WTC11 (cell line): Measurements from ENCODE around the gene LDB2. TPM values are rescaled to one million over a fixed set of nuclear protein-coding genes. Genes with fewer than 3 reads are reported as not detected.

Experiments used
- ATAC-seq: fragments of 200-7000 bp; cut with Tn5 transposase; 2 replicates; pipeline ENCODE4 v1.10.0; 2021; ENCODE audit warnings: mild to moderate bottlenecking, moderate library complexity
- CTCF ChIA-PET: fragments of 300-600 bp; sonication (Branson Sonifier 250); formaldehyde crosslinking; loops from one replicate; lab custom pipeline; 2021; ENCODE audit warnings: antibody characterized with exemption; lab: Charles Lee
- POLR2A ChIA-PET: fragments of 350-600 bp; sonication (Branson Sonifier 250); formaldehyde crosslinking; loops from one replicate; lab custom pipeline; 2021; ENCODE audit warnings: antibody characterized with exemption; lab: Charles Lee
- DNase-seq: peaks from one replicate; pipeline ENCODE4 v3.0.0; 2021; ENCODE audit warnings: low spot score
- H3K27ac Mint-ChIP-seq: 2 replicates; pipeline ENCODE4 v1.8.0; 2021; ENCODE audit warnings: mixed read lengths
- H3K27me3 Mint-ChIP-seq: 2 replicates; pipeline ENCODE4 v1.8.0; 2021; ENCODE audit warnings: low read depth, mild to moderate bottlenecking, moderate library complexity, mixed read lengths
- H3K36me3 Mint-ChIP-seq: 2 replicates; pipeline ENCODE4 v1.8.0; 2021; ENCODE audit warnings: mixed read lengths
- H3K4me1 Mint-ChIP-seq: 2 replicates; pipeline ENCODE4 v1.8.0; 2022; ENCODE audit warnings: mixed read lengths
- H3K4me3 Mint-ChIP-seq: 2 replicates; pipeline ENCODE4 v1.8.0; 2021; ENCODE audit warnings: mild to moderate bottlenecking, moderate library complexity, mixed read lengths
- H3K9me3 Mint-ChIP-seq: 2 replicates; pipeline ENCODE4 v1.8.0; 2021; ENCODE audit warnings: mixed read lengths
- ERG ChIP-seq: fragments of 250-450 bp; sonication (Bioruptor Pico); IDR thresholded peaks from 2 replicates; pipeline ENCODE4 v1.8.0; 2021; ENCODE audit warnings: mild to moderate bottlenecking
- ESRRA ChIP-seq: sonication (generic); formaldehyde crosslinking; IDR thresholded peaks from 2 replicates; pipeline ENCODE4 v1.8.1; 2022; ENCODE audit warnings: mild to moderate bottlenecking, missing genetic modification reagents, borderline replicate concordance
- FOXJ3 ChIP-seq: sonication (generic); formaldehyde crosslinking; IDR thresholded peaks from 2 replicates; pipeline ENCODE4 v1.9.0; 2021; ENCODE audit warnings: missing genetic modification reagents, mild to moderate bottlenecking, borderline replicate concordance
- HMGA2 ChIP-seq: fragments of 250-450 bp; sonication (Bioruptor Pico); IDR thresholded peaks from 2 replicates; pipeline ENCODE4 v1.4.0; 2021; ENCODE audit warnings: mild to moderate bottlenecking, moderate library complexity
- NR3C1 ChIP-seq: sonication (generic); formaldehyde crosslinking; conservative IDR thresholded peaks from 2 replicates; pipeline ENCODE4 v1.8.1; 2023; ENCODE audit warnings: low read depth, mild to moderate bottlenecking, missing genetic modification reagents
- RELA ChIP-seq: sonication (generic); formaldehyde crosslinking; IDR thresholded peaks from 2 replicates; pipeline ENCODE4 v1.8.1; 2022; ENCODE audit warnings: missing genetic modification reagents, mild to moderate bottlenecking, borderline replicate concordance
- RORB ChIP-seq: fragments of 250-450 bp; sonication (Bioruptor Pico); IDR thresholded peaks from 2 replicates; pipeline ENCODE4 v1.9.0; 2021; ENCODE audit warnings: mild to moderate bottlenecking
- SOX15 ChIP-seq: fragments of 250-450 bp; sonication (Bioruptor Pico); IDR thresholded peaks from 2 replicates; pipeline ENCODE4 v1.9.0; 2021; ENCODE audit warnings: mild to moderate bottlenecking
- ZNF219 ChIP-seq: sonication (generic); formaldehyde crosslinking; IDR thresholded peaks from 2 replicates; pipeline ENCODE4 v1.8.0; 2023; ENCODE audit warnings: missing genetic modification reagents, mild to moderate bottlenecking, borderline replicate concordance
- ZNF232 ChIP-seq: sonication (generic); formaldehyde crosslinking; IDR thresholded peaks from 2 replicates; pipeline ENCODE4 v1.8.0; 2022; ENCODE audit warnings: mild to moderate bottlenecking, missing genetic modification reagents
- ZNF425 ChIP-seq: fragments of 250-450 bp; sonication (Bioruptor Pico); conservative IDR thresholded peaks from 2 replicates; pipeline ENCODE4 v1.9.0; 2021; ENCODE audit warnings: mild to moderate bottlenecking
- ZNF532 ChIP-seq: fragments of 250-450 bp; sonication (Bioruptor Pico); IDR thresholded peaks from 2 replicates; pipeline ENCODE4 v1.9.0; 2021; ENCODE audit warnings: mild to moderate bottlenecking, borderline replicate concordance
- total RNA-seq: library from RNA; stranded (reverse); gene quantifications from 3 replicates; pipeline ENCODE4 v1.2.3, GENCODE V29; 2021
- TF ChIP-seq, protein P1 (sequence below): sonication (generic); formaldehyde crosslinking; IDR thresholded peaks from 2 replicates; pipeline ENCODE4 v1.8.1; 2022; ENCODE audit warnings: mild to moderate bottlenecking, missing genetic modification reagents, moderate library complexity, borderline replicate concordance
- TF ChIP-seq, protein P2 (sequence below): sonication (generic); formaldehyde crosslinking; IDR thresholded peaks from 2 replicates; pipeline ENCODE4 v1.8.0; 2022; ENCODE audit warnings: missing genetic modification reagents
- TF ChIP-seq, protein P3 (sequence below): sonication (generic); formaldehyde crosslinking; conservative IDR thresholded peaks from 2 replicates; pipeline ENCODE4 v1.8.1; 2022; ENCODE audit warnings: mild to moderate bottlenecking, missing genetic modification reagents
- TF ChIP-seq, protein P4 (sequence below): fragments of 250-450 bp; sonication (Bioruptor Pico); IDR thresholded peaks from 2 replicates; pipeline ENCODE4 v1.9.0; 2021; ENCODE audit warnings: moderate library complexity, mild to moderate bottlenecking, inconsistent platforms, borderline replicate concordance
- TF ChIP-seq, protein P5 (sequence below): fragments of 250-450 bp; sonication (Bioruptor Pico); IDR thresholded peaks from 2 replicates; pipeline ENCODE4 v1.9.0; 2021; ENCODE audit warnings: mild to moderate bottlenecking

LDB2 gene
- total RNA-seq, 1 experiment from 2014 or later = 62.4 TPM

- Mint-ChIP-seq H3K27ac (no peak overlapping the region), H3K9me3 (0 out of 2 replicates have a peak, but pooled peaks cover 3% of the 10 kb centered on the region), H3K36me3 (no peaks in the 10 kb centered on the region; the same call in 1 of the 2 replicates), H3K4me1 (peaks cover 63% of the 10 kb centered on the region), H3K27me3 (no peaks in the 10 kb centered on the region), H3K4me3 (no peak overlapping the region)
- ATAC-seq = no peak
- no peak for DNase-seq
- ChIA-PET CTCF (no interaction called here), POLR2A (no interaction called here)
- TF ChIP-seq, protein P1, sequence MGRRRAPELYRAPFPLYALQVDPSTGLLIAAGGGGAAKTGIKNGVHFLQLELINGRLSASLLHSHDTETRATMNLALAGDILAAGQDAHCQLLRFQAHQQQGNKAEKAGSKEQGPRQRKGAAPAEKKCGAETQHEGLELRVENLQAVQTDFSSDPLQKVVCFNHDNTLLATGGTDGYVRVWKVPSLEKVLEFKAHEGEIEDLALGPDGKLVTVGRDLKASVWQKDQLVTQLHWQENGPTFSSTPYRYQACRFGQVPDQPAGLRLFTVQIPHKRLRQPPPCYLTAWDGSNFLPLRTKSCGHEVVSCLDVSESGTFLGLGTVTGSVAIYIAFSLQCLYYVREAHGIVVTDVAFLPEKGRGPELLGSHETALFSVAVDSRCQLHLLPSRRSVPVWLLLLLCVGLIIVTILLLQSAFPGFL (CRISPR knock-in tag) = no peak
- no peak for TF ChIP-seq ZNF532 (CRISPR knock-in tag)
- TF ChIP-seq SOX15 (CRISPR knock-in tag) = no peak
- TF ChIP-seq RELA = no peak
- TF ChIP-seq NR3C1 (CRISPR knock-in tag) = no peak
- TF ChIP-seq ZNF219 = no peak
- TF ChIP-seq, protein P2, sequence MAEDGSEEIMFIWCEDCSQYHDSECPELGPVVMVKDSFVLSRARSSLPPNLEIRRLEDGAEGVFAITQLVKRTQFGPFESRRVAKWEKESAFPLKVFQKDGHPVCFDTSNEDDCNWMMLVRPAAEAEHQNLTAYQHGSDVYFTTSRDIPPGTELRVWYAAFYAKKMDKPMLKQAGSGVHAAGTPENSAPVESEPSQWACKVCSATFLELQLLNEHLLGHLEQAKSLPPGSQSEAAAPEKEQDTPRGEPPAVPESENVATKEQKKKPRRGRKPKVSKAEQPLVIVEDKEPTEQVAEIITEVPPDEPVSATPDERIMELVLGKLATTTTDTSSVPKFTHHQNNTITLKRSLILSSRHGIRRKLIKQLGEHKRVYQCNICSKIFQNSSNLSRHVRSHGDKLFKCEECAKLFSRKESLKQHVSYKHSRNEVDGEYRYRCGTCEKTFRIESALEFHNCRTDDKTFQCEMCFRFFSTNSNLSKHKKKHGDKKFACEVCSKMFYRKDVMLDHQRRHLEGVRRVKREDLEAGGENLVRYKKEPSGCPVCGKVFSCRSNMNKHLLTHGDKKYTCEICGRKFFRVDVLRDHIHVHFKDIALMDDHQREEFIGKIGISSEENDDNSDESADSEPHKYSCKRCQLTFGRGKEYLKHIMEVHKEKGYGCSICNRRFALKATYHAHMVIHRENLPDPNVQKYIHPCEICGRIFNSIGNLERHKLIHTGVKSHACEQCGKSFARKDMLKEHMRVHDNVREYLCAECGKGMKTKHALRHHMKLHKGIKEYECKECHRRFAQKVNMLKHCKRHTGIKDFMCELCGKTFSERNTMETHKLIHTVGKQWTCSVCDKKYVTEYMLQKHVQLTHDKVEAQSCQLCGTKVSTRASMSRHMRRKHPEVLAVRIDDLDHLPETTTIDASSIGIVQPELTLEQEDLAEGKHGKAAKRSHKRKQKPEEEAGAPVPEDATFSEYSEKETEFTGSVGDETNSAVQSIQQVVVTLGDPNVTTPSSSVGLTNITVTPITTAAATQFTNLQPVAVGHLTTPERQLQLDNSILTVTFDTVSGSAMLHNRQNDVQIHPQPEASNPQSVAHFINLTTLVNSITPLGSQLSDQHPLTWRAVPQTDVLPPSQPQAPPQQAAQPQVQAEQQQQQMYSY (CRISPR knock-in tag) = no peak
- TF ChIP-seq RORB (CRISPR knock-in tag) = no peak
- TF ChIP-seq ZNF232 = no peak
- TF ChIP-seq, protein P3, sequence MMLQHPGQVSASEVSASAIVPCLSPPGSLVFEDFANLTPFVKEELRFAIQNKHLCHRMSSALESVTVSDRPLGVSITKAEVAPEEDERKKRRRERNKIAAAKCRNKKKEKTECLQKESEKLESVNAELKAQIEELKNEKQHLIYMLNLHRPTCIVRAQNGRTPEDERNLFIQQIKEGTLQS (CRISPR knock-in tag) = no peak
- TF ChIP-seq, protein P4, sequence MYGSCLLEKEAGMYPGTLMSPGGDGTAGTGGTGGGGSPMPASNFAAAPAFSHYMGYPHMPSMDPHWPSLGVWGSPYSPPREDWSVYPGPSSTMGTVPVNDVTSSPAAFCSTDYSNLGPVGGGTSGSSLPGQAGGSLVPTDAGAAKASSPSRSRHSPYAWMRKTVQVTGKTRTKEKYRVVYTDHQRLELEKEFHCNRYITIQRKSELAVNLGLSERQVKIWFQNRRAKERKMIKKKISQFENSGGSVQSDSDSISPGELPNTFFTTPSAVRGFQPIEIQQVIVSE (CRISPR knock-in tag) = no peak
- TF ChIP-seq FOXJ3 (CRISPR knock-in tag) = no peak
- TF ChIP-seq ZNF425 (CRISPR knock-in tag) = no peak
- no peak for TF ChIP-seq ESRRA (CRISPR knock-in tag)
- TF ChIP-seq ERG (CRISPR knock-in tag) = no peak
- TF ChIP-seq, protein P5, sequence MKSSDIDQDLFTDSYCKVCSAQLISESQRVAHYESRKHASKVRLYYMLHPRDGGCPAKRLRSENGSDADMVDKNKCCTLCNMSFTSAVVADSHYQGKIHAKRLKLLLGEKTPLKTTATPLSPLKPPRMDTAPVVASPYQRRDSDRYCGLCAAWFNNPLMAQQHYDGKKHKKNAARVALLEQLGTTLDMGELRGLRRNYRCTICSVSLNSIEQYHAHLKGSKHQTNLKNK (CRISPR knock-in tag) = no peak
- TF ChIP-seq HMGA2 = no peak
Observed at GRCh38 chr4:16687845-16688244, 210.6 kb downstream of the LDB2 start.
